ENCODE results near the gene PEX5L.

PEX5L gene

DNA sequence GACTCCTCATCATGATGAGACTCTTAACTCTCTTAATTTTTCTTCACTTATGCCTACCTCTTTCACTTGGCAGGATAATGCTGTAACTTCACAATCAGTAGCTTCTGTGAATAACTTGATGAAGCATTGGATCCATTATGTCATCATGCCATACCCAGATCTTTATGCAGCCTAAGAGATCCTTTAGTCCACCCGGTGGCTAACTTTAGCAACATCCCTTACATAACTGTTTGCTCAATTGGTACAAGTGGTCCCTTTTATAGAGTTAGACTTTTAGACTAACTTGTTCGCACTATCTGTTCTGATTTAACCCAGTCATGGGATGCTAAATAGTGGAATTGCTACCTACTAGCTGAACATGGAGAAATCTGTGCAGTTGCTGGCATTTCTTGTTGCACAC is 199.4 kb downstream of the PEX5L start:
- no peaks in the 10 kb centered on the region for H3K9me3 Mint-ChIP-seq

GRCh38 chr3:179833294-179833693 is 203.4 kb downstream of the PEX5L start:
- no peak for DNase-seq
- Mint-ChIP-seq H3K4me3 (no peak overlapping the region), H3K36me3 (no peaks in the 10 kb centered on the region), H3K27me3 (no peaks in the 10 kb centered on the region), H3K9me3 (no peaks in the 10 kb centered on the region), H3K27ac (no peak overlapping the region), H3K4me1 (no peaks in the 10 kb centered on the region)
- CTCF ChIA-PET = interaction anchor here (0.6 kb wide), 1 partner anchor 347 kb away, joined by 3 read pairs; no protein-coding TSS in a partner anchor

More for the DNA sequence above, 199.4 kb downstream of the PEX5L start:
- H3K4me3 Mint-ChIP-seq = no peak overlapping the region
- no peaks in the 10 kb centered on the region for H3K4me1 Mint-ChIP-seq
- CTCF ChIA-PET = no interaction called here
- no peak overlapping the region for H3K27ac Mint-ChIP-seq
- DNase-seq = no peak
- no peaks in the 10 kb centered on the region for H3K27me3 Mint-ChIP-seq
- H3K36me3 Mint-ChIP-seq = no peaks in the 10 kb centered on the region

DNA sequence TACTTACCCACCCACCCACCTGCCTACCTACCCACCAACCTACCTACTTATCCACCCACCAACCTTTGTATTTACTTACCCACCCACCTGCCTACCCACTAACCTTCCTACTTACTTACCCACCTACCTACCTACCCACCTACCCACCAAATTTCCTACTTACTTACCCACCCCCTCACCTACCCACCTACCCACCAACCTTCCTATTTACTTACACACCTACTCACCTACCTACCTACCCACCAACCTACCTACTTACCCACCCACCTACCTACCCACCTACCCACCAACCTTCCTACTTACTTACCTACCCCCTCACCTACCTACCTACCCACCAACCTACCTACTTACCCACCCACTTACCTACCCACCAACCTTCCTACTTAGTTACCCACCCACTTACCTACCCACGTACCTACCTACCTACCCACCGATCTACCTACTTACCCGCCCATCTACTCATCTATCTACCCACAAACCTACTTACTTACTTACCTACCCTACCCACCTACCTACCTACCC is 204.3 kb downstream of the PEX5L start:
- Mint-ChIP-seq H3K36me3 (no peaks in the 10 kb centered on the region), H3K27me3 (no peaks in the 10 kb centered on the region), H3K4me1 (no peaks in the 10 kb centered on the region), H3K4me3 (no peak overlapping the region), H3K9me3 (no peaks in the 10 kb centered on the region), H3K27ac (no peak overlapping the region)
- no peak for DNase-seq
- CTCF ChIA-PET = no interaction called here

DNA sequence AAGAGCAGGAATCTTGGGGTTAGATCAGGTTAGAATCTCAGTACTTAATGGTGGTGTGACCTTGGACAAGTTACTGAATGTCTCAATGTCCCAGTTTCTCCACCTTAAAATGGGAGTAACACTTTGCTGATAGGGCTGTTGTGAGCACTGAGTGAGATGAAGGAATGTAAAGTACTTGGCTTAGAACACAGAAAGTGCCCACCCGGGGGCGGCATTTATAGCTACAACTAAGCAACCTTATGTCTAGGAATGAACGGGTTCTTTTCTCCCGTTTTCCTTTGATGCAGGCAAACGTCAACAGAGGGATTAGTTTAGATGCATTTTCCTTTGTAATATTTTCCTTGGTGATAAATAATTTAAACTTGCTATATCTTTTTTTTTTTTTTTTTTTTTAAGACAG is 207.3 kb downstream of the PEX5L start:
- H3K27me3 Mint-ChIP-seq = no peaks in the 10 kb centered on the region
- CTCF ChIA-PET = interaction anchor here (1.2 kb wide), 1 partner anchor 18 kb away, joined by 4 read pairs; no protein-coding TSS in a partner anchor
- H3K36me3 Mint-ChIP-seq = no peaks in the 10 kb centered on the region
- H3K4me3 Mint-ChIP-seq = no peak overlapping the region
- no peaks in the 10 kb centered on the region for H3K9me3 Mint-ChIP-seq
- no peak overlapping the region for H3K27ac Mint-ChIP-seq
- DNase-seq = no peak
- H3K4me1 Mint-ChIP-seq = no peaks in the 10 kb centered on the region

DNA sequence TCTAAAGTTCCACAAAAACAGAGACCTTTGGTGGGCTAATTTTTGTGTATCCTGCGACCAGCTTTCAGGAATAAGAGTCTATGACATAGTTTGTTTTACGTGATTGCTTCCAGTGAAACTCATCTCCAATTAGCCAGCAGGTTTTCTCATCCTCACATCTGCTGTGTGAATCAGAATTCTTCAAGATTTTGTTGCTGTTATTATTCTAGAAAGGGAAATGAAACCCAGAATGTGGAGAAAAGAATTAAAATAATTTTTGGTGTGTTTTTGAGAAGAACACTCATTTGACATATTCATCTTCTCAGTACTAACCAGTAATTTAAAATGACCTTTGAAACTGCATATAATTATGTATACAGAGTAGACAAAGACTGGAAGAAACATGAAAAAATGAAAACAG is 208.0 kb downstream of the PEX5L start:
- Mint-ChIP-seq H3K9me3 (no peaks in the 10 kb centered on the region), H3K27ac (no peak overlapping the region), H3K4me3 (no peak overlapping the region), H3K36me3 (no peaks in the 10 kb centered on the region), H3K27me3 (no peaks in the 10 kb centered on the region), H3K4me1 (no peaks in the 10 kb centered on the region)
- DNase-seq = no peak
- CTCF ChIA-PET = no interaction called here

GRCh38 chr3:179826247-179826637 is 210.5 kb downstream of the PEX5L start:
- Mint-ChIP-seq H3K27me3 (no peaks in the 10 kb centered on the region), H3K4me1 (no peaks in the 10 kb centered on the region), H3K4me3 (no peak overlapping the region), H3K36me3 (no peaks in the 10 kb centered on the region), H3K27ac (no peak overlapping the region), H3K9me3 (no peaks in the 10 kb centered on the region)
- DNase-seq = no peak
- CTCF ChIA-PET = no interaction called here

DNA sequence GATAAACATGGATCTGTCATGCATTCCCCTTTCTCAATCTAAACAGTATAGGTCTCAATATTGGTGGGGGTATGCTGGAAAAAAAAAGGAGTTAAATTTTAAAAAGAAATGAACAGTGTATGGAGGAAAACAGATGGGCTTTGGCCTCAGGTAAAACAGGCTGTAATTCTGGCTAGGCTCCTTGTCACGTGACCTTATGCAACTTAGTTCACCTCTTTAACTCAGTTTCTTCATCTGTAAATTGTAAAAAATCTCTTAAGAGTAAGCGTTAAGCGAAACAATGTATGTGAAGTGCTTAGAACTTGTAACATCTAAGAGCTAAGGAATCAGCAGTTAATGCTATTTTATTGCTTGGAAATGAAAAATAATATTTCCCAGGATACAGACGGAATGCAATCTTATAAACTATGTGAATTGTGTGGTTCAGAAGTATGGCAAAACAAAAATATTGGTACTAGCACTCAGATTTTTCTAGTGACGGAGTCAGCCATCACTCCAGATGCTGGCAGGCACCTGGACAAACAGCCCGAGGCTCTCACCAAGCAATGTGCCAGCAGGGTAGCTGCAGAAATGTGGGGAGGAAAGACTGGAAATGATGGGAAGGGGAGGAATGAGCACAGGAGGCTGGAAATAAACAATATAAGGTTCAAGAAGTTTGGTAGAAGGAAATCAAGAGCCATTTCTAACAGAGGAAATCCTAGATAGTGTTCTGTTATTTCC is 211.1 kb downstream of the PEX5L start:
- H3K4me1 Mint-ChIP-seq = no peaks in the 10 kb centered on the region
- H3K36me3 Mint-ChIP-seq = no peaks in the 10 kb centered on the region
- DNase-seq = no peak
- no peak overlapping the region for H3K27ac Mint-ChIP-seq
- H3K27me3 Mint-ChIP-seq = no peaks in the 10 kb centered on the region
- CTCF ChIA-PET = interaction anchor here (1.1 kb wide), 1 partner anchor 14 kb away, joined by 3 read pairs; no protein-coding TSS in a partner anchor
- H3K4me3 Mint-ChIP-seq = no peak overlapping the region
- H3K9me3 Mint-ChIP-seq = no peaks in the 10 kb centered on the region

DNA sequence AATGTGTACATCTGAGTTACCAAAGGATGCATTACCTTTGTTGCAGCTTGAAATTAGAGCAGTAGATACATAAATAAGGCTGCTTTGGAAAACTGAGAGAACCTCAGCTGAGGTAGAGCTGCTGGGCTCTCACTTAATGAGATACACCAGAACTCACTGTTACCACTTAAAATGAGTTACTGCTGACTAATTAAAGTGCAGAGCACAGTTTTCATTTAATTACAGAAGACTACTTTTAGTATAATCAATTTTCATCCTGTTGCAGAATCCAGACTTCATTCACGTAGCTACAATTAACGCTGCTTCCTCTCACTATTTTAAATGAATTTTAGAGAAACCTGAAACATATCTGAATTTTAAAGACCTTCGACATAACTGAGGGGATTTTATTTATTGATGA is 214.4 kb downstream of the PEX5L start:
- Mint-ChIP-seq H3K27ac (no peak overlapping the region), H3K27me3 (no peaks in the 10 kb centered on the region), H3K9me3 (no peaks in the 10 kb centered on the region), H3K4me3 (no peak overlapping the region), H3K36me3 (no peaks in the 10 kb centered on the region), H3K4me1 (no peaks in the 10 kb centered on the region)
- DNase-seq = no peak
- CTCF ChIA-PET = interaction anchor here (2.1 kb wide), 1 partner anchor 11 kb away, joined by 9 read pairs; no protein-coding TSS in a partner anchor

DNA sequence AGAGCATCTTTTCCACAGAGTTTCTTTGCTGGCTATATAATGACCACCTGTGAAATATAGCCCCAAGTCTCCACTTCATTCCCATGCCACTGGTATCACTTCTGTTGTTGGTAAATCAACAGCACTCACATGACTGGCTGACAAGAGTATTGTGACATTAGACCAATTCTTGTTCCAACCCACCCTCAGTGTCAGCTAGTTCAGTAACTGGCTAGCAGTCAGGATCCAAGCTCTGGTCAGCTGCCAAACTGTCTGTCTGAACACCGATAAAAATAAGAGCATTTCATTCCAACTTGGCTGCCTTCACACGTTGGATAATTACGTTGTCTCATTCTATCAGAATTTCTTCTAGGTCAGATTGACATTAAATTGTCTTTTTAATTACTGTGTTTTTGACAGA is 217.4 kb downstream of the PEX5L start:
- no peaks in the 10 kb centered on the region for H3K27me3 Mint-ChIP-seq
- no peaks in the 10 kb centered on the region for H3K36me3 Mint-ChIP-seq
- H3K27ac Mint-ChIP-seq = no peak overlapping the region
- no peaks in the 10 kb centered on the region for H3K9me3 Mint-ChIP-seq
- H3K4me1 Mint-ChIP-seq = no peaks in the 10 kb centered on the region
- H3K4me3 Mint-ChIP-seq = no peak overlapping the region
- CTCF ChIA-PET = no interaction called here
- no peak for DNase-seq

- H3K9me3 Mint-ChIP-seq = no peaks in the 10 kb centered on the region
- CTCF ChIA-PET = interaction anchor here (0.9 to 2.0 kb wide), 6 partner anchors 11 to 1044 kb away, joined by 3 to 9 read pairs (median 4); no protein-coding TSS in a partner anchor
- no peaks in the 10 kb centered on the region for H3K36me3 Mint-ChIP-seq
- DNase-seq = no peak
- H3K27me3 Mint-ChIP-seq = no peaks in the 10 kb centered on the region
- no peak overlapping the region for H3K4me3 Mint-ChIP-seq
- H3K4me1 Mint-ChIP-seq = no peaks in the 10 kb centered on the region
- H3K27ac Mint-ChIP-seq = no peak overlapping the region
These were observed 224.7 kb downstream of the PEX5L start for GRCh38 chr3:179812096-179812382.

- H3K9me3 Mint-ChIP-seq = no peaks in the 10 kb centered on the region
- no peaks in the 10 kb centered on the region for H3K27me3 Mint-ChIP-seq
- no peaks in the 10 kb centered on the region for H3K36me3 Mint-ChIP-seq
- DNase-seq = peak; percentile 21
- no peaks in the 10 kb centered on the region for H3K4me1 Mint-ChIP-seq
- CTCF ChIA-PET = interaction anchor here (0.7 to 2.0 kb wide), 8 partner anchors 12 to 1044 kb away, joined by 3 to 9 read pairs (median 4); no protein-coding TSS in a partner anchor
- H3K27ac Mint-ChIP-seq = no peak overlapping the region
- no peak overlapping the region for H3K4me3 Mint-ChIP-seq
These were observed 225.2 kb downstream of the PEX5L start for GRCh38 chr3:179811321-179812095.

- H3K9me3 Mint-ChIP-seq = no peaks in the 10 kb centered on the region
- H3K27ac Mint-ChIP-seq = no peak overlapping the region
- H3K36me3 Mint-ChIP-seq = no peaks in the 10 kb centered on the region
- no peak for DNase-seq
- peaks cover 4% of the 10 kb centered on the region for H3K27me3 Mint-ChIP-seq
- CTCF ChIA-PET = no interaction called here
- no peak overlapping the region for H3K4me3 Mint-ChIP-seq
- peaks cover under 1% of the 10 kb centered on the region for H3K4me1 Mint-ChIP-seq
These were observed 227.1 kb downstream of the PEX5L start for GRCh38 chr3:179809639-179810038.

GRCh38 chr3:179807588-179807987 is 229.1 kb downstream of the PEX5L start:
- CTCF ChIA-PET = interaction anchor here (0.6 kb wide), 1 partner anchor 183 kb away, joined by 3 read pairs; no protein-coding TSS in a partner anchor
- no peak overlapping the region for H3K4me3 Mint-ChIP-seq
- no peak overlapping the region for H3K27ac Mint-ChIP-seq
- peaks cover 5% of the 10 kb centered on the region for H3K4me1 Mint-ChIP-seq
- no peaks in the 10 kb centered on the region for H3K36me3 Mint-ChIP-seq
- peaks cover 10% of the 10 kb centered on the region for H3K27me3 Mint-ChIP-seq
- no peaks in the 10 kb centered on the region for H3K9me3 Mint-ChIP-seq
- DNase-seq = no peak

- H3K4me3 Mint-ChIP-seq = no peak overlapping the region
- H3K4me1 Mint-ChIP-seq = peaks cover 5% of the 10 kb centered on the region
- H3K9me3 Mint-ChIP-seq = no peaks in the 10 kb centered on the region
- H3K36me3 Mint-ChIP-seq = no peaks in the 10 kb centered on the region
- CTCF ChIA-PET = no interaction called here
- H3K27ac Mint-ChIP-seq = no peak overlapping the region
- no peak for DNase-seq
- peaks cover 10% of the 10 kb centered on the region for H3K27me3 Mint-ChIP-seq
These were observed 230.6 kb downstream of the PEX5L start for GRCh38 chr3:179806177-179806576.

DNA sequence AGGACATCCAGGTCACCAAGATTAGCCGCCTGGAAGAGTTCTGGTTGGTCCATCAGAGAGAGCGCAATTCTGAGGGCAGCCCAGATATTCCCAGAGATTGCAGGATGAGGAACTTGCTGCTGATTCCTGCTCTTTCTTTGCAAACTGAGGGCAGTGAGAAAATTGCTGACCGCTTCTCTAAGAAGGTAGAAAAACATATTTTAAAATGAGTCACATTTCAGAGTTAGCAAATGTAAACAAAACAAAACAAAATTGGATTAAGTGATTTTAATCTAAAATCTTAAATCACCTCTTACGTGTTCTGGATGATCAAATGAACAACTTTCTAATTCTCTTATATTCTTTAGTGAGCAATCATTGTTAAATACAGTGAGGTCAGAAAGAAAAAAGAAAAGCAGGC is 234.9 kb downstream of the PEX5L start:
- Mint-ChIP-seq H3K4me1 (peaks cover 5% of the 10 kb centered on the region), H3K9me3 (no peaks in the 10 kb centered on the region), H3K36me3 (no peaks in the 10 kb centered on the region), H3K27me3 (peaks cover 10% of the 10 kb centered on the region), H3K4me3 (no peak overlapping the region), H3K27ac (no peak overlapping the region)
- DNase-seq = no peak
- CTCF ChIA-PET = no interaction called here

Measured in activated naive CD4-positive, alpha-beta T cell treated with anti-CD3 and anti-CD28 coated beads, Interleukin-2, amount 10 ng/mL, durations not matched to agents 7 days and 5 days (primary cell).